ENCODE data around the gene PIEZO2.
"Not testable (repeated sequence)": the region's sequence is repeated elsewhere in the genome, so short reads cannot be mapped to it uniquely, and the experiment has no call there.

Gene PIEZO2

DNA sequence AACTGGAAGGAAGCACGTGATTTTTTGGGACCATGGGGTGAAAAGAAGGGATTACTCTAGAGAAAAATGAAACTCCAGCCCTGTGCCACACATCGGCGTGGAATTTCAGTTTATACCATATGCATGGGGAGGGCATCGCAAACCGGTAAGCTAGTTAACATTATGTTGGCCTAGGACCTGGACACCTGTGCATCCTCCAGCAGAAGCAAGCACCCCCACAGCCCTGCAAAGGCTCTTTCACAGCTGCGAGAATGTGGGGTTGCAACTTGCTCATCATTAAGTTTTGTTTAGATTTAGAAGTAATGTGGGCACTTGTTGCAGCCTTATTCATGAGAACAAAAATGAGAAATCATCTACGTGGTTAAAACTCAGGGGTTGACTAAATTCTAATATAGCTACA is 299.2 kb downstream of the PIEZO2 start:
- TF ChIP-seq, protein P1, sequence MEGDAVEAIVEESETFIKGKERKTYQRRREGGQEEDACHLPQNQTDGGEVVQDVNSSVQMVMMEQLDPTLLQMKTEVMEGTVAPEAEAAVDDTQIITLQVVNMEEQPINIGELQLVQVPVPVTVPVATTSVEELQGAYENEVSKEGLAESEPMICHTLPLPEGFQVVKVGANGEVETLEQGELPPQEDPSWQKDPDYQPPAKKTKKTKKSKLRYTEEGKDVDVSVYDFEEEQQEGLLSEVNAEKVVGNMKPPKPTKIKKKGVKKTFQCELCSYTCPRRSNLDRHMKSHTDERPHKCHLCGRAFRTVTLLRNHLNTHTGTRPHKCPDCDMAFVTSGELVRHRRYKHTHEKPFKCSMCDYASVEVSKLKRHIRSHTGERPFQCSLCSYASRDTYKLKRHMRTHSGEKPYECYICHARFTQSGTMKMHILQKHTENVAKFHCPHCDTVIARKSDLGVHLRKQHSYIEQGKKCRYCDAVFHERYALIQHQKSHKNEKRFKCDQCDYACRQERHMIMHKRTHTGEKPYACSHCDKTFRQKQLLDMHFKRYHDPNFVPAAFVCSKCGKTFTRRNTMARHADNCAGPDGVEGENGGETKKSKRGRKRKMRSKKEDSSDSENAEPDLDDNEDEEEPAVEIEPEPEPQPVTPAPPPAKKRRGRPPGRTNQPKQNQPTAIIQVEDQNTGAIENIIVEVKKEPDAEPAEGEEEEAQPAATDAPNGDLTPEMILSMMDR (IDR thresholded peaks at IDR 0.05; ENCODE audit: low read depth, low read length) = no peak
- DNase-seq (ENCODE audit: extremely low read depth, low read depth) = no peak

DNA sequence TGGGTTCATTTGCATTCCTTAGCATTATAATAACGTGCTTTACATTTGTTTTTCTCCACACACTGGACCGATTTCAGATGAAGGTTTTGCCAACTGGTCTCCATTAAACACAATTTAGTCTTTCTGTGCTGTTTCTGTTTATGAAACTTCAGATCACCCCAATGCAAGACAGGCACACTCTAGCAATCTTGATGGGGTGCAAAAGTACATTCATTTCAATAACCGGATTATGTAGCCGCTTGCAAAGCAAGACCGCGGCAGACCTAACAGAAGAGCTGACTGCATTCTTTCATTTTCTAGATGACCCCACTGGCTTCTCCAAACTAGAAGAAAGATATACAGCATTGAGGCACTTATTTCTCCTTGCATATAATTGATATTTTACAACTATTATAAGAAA is 301.5 kb downstream of the PIEZO2 start:
- TF ChIP-seq, protein P1 (IDR thresholded peaks at IDR 0.05; ENCODE audit: low read depth, low read length) = no peak
- no peak for DNase-seq (ENCODE audit: extremely low read depth, low read depth)

DNA sequence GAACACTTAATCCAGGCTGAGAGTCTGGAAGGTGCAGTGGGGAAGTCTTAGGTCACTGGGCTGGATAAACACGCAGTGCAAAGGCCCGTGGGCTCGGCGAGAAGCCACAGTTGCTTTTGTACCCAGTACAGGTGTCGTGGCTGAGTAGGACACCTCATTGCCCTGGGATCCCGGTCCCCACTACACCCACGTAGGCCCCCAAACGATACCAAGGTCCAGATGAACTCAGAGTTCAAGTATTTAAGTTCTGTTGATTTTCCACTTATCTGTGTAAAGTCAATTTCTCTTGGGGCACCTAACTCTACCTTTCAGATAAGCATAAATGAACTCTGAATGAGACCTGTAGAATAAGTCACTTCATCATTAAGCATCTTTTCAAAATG is 302.0 kb downstream of the PIEZO2 start:
- no peak for DNase-seq (ENCODE audit: extremely low read depth, low read depth)
- TF ChIP-seq, protein P1 (IDR thresholded peaks at IDR 0.05; ENCODE audit: low read depth, low read length) = no peak

DNA sequence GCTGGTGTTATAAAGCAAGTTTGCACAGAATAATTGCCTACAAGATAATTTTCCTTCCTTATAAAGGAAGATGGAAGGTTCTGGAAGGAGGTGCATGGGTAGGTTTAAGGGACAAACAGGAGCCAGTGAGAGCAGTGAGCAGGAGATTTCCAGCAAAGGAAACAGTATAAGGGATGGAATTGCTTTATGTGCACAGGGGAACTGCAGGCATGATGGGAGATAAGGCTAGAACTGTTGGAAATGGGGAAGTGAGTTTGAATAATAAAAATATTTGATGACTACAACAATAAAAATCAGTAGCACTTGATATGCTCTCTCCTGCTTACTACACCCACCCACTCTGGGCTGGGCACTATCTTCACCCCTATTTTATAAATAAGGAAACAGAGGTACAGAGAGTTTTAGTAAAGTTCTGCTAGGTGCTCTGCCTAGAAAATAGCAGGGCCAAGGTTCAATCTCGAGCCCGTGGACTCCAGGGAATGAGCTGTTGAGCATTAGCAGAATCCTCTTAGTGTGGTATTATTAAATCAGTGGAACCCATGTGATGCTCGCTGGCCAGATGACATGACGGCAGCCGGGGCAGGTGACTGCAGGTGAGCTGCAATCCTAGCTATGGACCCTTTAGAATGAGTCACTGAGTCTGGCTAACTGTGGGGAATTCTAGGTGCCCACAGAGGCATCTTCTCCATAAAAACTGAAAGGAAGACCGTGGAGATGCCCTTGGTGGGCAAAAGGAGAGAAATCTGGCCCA is 302.5 kb downstream of the PIEZO2 start:
- no peak for DNase-seq (ENCODE audit: extremely low read depth, low read depth)
- TF ChIP-seq, protein P1 (IDR thresholded peaks at IDR 0.05; ENCODE audit: low read depth, low read length) = no peak

DNA sequence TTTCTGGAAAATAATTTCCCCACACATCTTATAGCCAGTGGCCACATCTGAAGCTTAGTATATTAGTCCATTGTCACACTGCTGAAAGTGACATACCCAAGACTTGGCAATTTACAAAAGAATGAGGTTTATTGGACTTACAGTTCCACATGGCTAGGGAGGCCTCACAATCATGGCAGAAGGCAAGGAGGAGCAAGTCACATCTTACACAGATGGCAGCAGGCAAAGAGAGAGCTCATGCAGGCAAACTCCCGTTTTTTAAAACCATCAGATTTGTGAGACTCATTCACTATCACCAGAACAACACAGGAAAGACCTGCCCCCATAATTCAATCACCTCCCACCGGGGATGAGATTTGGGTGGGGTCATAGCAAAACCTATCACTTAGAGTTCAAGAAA is 303.3 kb downstream of the PIEZO2 start:
- not testable (repeated sequence) for DNase-seq (ENCODE audit: extremely low read depth, low read depth)

DNA sequence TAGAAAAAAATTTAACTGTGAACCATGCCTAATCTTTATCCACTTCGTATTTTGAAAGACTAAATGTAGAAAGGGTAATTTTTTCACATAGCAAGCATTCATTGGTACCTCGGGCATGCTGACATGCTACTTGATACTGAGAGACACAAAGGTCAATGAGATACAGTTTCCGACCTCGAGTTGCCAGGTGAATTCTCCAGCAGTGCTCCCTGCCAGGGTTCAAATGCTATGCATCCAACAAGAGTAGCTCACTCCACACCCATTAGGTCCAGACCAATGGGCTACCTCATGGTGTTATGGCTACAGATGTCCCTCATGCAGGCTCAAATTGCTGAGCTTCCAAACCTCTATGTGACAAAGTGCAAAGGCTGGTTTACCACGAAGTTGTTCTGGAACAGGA is 305.8 kb downstream of the PIEZO2 start:
- no peak for DNase-seq (ENCODE audit: extremely low read depth, low read depth)
- TF ChIP-seq, protein P1 (IDR thresholded peaks at IDR 0.05; ENCODE audit: low read depth, low read length) = no peak

DNA sequence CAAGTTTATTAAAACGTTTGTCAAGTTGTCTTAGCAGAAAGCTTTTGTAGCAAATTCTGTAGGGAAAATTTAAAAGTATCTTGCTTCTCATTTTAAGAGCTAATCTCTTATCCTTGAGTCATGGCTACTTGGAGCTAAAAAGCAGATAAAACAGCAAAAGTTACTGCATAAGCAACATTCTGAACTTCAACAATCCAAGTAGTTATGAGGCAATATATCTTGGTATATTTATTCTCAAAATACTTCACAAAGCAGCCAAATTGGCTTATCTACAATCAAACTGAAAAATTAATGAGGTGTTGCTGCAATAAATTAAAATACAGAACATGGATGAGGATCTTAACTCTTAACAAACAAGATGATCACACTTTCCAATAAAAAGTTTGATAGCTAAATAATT is 306.5 kb downstream of the PIEZO2 start:
- no peak for DNase-seq (ENCODE audit: extremely low read depth, low read depth)
- TF ChIP-seq, protein P1 (IDR thresholded peaks at IDR 0.05; ENCODE audit: low read depth, low read length) = no peak

DNA sequence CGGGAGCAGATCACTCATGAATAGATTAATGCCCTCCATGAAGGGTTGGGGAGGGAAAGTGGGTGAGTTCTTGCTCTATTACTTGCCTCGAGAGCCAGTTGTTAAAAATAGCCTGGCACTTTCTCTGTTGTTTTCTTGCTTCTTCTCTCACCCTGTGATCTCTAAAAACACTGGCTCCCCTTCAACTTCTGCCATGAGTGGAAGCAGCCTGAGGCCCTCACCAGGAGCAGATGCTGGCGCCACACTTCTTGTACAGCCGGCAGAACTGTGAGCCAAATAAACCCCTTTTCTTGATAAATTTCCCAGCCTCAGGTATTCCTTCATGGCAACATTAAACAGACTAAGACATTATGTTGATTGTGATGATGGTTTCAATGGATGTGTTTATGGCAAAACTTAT is 307.0 kb downstream of the PIEZO2 start:
- no peak for DNase-seq (ENCODE audit: extremely low read depth, low read depth)
- TF ChIP-seq, protein P1 (IDR thresholded peaks at IDR 0.05; ENCODE audit: low read depth, low read length) = no peak

Measured in AG09319 (cell line).